GM19468 (cell line): ENCODE results near the gene POLR2C.
A peak's percentile ranks its signal among the peaks of the same experiment; 100 is the strongest.
"Not testable (repeated sequence)": the region's sequence is repeated elsewhere in the genome, so short reads cannot be mapped to it uniquely, and the experiment has no call there.

Experiments used
- ATAC-seq: cut with Tn5 transposase; IDR thresholded peaks from one replicate; pipeline ENCODE4 v1.9.1; 2021; ENCODE audit warnings: mild to moderate bottlenecking, moderate library complexity, moderate number of reproducible peaks; ENCODE audit not compliant: unreplicated experiment; ENCODE audit errors: extremely low read depth

POLR2C gene

DNA sequence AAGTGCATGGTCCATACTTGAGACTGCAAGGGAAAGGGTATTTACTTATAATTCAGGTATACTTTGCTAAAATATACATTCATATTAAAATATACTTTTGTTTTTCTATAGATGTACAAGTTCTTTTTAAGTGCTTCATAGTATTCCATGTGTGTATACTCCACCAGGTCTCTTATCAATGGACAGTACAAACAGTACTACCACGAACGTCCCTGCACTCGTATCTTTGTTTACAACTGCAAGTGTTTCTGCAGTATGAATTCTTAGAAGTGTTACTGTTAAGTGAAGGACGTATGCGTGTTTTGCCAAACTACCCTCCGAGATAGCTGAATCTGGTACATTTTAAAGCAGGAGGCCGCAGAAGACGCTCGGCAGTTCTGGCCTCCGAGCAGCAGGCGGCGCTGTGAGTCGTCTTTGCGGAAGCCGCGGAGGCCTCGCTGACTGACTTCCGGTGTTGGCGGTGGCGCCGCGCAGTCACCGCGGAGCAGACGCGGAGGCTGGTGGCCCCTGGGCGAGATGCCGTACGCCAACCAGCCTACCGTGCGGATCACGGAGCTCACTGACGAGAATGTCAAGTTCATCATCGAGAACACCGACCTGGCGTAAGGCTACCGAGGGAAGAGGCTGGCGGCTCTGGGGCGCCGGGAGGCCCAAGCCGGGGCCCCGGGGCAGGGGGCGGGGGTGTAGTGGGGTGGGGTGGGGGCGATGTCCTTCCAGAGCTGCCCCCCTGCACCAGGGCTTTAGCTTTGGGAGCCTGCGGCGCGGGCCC lies at the start of gene POLR2C:
Gene POLR2C (plus strand): TSS at position 471 of the 769 bp plus-strand sequence. CDS start 46 bp downstream, at position 517.
- peak; percentile 75 for ATAC-seq

GRCh38 chr16:57413301-57413730 lies 49.2 kb upstream of the POLR2C start:
- ATAC-seq: peak; percentile 37

- ATAC-seq: no peak
Observed at GRCh38 chr16:57413733-57414132, 48.7 kb upstream of the POLR2C start.

DNA sequence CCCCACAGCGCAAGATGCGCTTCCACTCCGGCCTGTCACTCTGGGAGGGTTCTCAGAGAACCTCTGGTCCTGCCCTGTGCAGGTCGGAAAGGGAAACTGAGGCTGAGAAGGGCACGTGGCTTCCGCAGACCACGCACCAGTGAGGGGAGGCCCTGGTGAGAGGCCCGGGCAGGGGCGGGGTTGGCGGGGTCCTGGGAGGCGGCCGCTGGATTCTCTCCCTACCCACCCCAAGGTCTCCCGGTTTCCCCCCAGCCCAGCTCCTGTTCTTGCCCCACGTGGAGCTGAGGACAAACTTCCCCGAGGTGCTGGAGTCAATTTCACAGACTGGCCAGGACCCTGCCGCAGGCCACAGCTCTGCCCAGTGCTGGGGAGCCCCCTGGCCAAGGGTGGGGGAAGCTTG lies 46.4 kb upstream of the POLR2C start:
- ATAC-seq: no peak

DNA sequence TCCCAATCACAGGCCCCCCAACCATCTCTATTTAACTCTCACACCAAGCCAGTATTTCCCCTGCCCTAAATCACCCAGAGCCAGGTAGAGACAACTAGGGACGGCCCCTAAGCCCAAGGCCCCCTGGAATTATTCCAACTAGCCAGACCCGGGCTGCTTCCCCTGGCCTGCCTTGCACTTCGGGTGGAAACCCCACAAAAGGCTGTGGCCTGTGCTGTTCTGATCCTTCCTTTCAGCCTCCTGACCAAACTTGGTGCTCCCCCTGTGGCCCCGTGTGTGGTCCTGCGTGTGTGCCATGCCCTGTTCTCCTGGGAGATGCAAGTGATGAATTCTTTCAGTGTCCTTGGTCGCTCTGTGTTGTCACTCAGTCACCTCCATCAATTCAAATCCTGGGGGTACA lies 43.0 kb upstream of the POLR2C start:
- ATAC-seq: no peak

DNA sequence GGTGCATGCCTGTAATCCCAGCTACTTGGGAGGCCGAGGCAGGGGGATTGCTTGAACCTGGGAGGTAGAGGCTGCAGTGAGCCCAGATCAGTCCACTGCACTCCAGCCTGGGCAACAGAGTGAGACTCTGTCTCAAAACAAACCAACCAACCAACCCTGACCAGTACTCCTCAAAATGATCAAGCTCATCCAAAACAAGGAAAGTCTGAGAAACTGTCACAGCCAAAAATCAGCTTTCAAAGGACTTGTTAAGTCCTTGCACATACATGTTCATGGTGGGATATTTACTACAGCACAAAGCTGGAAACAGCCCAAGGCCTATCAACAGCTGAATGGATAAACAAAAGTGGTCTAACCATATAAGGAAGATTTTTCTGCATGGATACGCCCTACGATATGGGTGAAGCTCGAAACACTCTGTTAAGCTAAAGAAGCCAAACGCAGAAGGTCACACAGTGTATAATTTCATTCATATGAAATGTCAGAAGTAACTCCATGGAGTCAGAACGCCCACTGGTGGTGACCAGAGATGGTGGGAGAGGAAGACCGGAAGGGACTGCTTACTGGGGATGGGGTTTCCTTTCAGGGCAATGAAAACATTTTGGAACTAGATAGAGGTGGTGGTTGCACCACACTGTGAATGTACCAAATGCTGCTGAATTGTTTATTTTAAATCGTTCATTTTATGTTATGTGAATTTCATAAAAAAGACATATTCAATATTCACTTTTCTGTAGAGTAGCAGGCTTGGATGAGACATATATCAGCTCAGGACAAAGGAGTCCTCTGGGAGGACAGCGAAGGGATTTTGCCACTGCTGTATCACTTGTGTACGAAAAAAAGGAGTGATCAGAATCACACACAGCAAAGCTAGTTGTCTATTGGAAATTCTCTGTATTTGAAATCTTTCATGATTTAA lies 40.2 kb upstream of the POLR2C start:
- ATAC-seq: no peak

DNA sequence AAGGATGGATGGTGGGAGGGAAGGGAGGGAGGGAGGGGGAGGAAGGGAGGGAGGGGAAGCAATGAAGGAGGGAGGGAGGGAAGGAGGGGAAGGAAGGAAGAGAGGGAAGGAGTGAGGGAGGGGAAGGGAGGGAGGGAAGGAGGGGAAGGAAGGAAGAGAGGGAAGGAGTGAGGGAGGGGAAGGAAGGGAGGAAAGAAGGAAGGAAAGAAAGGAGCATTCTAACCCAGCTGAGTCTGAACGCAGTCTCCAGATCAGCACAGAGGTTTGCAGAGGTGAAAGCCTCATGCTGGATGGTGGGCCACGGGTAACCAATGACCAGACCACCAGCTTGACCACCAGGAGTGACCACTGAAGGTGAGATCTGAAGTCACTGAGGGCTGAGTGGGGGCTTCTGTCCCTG lies 39.3 kb upstream of the POLR2C start:
- no peak for ATAC-seq

DNA sequence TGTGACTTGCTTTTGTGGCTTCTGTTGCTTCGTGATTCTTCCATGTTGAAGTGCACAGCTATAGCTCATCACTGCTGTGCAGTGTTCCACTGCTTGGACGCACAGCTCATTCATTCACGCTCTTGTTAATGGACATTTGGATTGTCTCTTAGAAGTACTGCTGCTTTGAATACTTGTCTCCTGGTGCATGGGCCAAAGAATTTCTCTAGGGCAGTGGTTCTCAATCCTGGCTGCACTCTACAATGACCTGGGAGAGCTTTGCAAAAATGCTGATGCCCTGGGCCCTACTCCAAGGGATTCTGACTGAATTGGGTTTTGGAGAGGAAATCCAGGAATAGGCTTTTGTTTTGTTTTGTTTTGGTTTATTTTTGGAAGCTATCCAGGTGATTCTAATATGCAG lies 37.9 kb upstream of the POLR2C start:
- ATAC-seq: no peak

- no peak for ATAC-seq
Observed at GRCh38 chr16:57426356-57426755, 36.1 kb upstream of the POLR2C start.

GRCh38 chr16:57427307-57427706 lies 35.2 kb upstream of the POLR2C start:
- no peak for ATAC-seq

GRCh38 chr16:57427824-57428223 lies 34.7 kb upstream of the POLR2C start:
- ATAC-seq: no peak

- no peak for ATAC-seq
Observed at GRCh38 chr16:57430955-57431354, 31.5 kb upstream of the POLR2C start.

DNA sequence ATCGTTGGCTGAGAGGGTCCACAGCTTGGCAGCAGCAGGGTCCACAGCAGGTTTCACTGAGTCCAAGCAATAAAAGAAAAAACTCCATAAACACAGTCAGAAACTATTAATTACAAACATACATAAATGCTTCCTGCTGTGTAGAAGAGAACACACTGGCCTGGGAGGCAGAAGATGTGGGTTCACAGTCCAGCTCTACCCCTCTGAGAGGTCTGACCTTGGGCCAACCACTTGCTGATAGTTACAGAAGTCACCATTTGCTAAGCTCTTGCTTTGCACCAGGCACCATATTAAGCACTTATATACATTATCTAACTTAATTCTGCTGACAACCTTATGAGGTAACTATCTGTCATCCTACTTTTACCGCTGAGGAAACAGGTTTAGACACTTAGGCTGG lies 30.0 kb upstream of the POLR2C start:
- ATAC-seq: no peak

DNA sequence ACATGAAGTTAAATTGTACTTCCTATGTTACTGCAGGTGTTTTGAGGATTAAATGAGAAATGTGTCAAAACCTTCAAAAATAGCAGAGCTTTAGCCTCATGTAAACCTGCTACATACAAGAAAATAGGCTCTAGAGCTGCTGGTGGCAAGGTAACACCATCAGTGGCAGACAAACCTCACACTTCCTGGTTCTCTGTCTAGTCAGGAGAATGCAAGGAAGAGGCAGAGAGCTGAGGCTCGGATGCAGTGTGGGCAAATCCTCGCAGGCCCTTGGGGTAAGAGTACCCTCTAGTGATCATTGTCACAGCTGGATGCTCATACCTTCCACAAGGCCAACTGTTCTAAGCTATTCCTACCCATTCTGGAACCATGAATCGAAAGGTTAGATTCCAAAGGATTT lies 29.5 kb upstream of the POLR2C start:
- no peak for ATAC-seq

DNA sequence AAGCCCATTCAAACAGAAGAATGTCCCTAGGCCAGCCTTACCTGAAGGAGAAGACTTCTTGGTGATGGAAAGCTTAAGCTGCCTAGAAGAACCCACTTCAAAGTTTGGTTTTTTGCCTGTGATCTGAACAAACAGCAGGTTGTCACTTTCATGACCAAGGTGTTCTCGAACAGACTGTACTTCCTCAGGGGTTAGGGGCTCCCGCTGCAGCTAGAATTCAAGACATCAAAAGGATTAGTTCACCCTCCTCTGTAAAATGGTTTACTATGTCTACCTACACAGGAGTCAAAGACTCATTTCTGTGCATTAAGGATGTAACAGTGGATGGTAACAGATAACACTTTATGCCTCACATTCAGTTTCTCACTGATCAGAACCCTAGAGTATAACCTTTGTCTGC lies 28.5 kb upstream of the POLR2C start:
- no peak for ATAC-seq

DNA sequence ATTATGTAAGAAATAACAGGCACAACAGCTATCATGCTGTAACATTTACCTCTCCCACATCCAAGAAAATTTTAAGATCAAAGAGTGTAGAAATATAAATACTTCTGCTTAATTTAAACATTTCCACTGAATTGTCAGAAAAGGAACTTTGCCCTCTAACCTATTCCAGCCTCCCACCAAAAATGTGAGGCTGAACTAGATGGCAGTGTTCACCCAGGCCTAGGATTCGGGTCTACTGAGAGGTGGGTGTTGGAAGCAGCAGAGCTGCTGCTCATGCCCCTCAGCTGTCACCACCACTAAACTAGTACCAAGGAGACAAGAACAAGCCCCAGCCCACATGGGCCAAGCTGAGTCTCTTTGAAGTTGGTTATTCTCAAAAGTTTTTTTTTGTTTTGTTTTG lies 26.6 kb upstream of the POLR2C start:
- ATAC-seq: no peak

- ATAC-seq: not testable (repeated sequence)
Observed at GRCh38 chr16:57439947-57440346, 22.5 kb upstream of the POLR2C start.

- not testable (repeated sequence) for ATAC-seq
Observed at GRCh38 chr16:57440551-57440950, 21.9 kb upstream of the POLR2C start.

DNA sequence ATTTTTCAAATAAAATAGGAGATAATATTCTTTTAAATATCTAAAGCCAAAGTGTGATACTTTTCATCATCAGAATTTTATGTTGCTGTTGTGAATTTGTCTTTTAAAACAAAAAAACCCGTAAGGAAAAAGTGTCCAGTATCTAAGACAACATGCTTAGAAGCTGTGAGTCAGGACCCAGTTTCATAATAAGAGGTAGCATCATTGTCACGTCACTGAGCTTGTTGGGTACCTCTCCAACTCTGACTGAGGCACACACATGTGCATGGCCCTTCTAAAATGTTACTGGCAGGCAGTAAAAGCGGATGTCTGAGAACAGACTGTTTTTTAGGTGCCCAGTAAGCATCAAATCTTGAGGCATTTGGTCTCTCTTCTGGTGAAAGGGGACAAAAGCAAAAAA lies 17.8 kb upstream of the POLR2C start:
- no peak for ATAC-seq

DNA sequence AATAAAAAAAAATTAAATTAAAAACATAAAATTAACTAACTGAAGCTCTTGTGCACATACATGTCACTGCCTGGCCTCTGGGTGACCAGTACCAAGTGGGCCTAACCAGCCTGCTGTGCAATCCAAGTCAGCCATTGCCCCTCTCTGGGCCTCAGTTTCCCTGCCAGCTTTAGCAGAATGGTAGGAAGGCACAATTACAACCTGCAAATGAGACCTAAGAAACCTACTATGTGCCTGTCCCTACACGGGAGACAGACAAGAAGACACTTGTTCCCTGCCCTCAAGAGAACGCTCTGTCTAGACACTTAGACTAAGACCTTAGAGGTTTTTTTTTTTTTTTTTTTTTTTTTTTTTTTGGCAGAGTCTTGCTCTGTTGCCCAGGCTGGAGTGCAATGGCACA lies 17.0 kb upstream of the POLR2C start:
- no peak for ATAC-seq

- ATAC-seq: no peak
Observed at GRCh38 chr16:57446531-57447185, 15.8 kb upstream of the POLR2C start.
